Bronchial epithelial cell (primary cell): ENCODE measurements around the gene NDUFV1. TPM values are rescaled to one million over a fixed set of nuclear protein-coding genes. Genes with fewer than 3 reads are reported as not detected.
"Not testable (repeated sequence)": the region's sequence is repeated elsewhere in the genome, so short reads cannot be mapped to it uniquely, and the experiment has no call there.

ENCODE experiments used
- DNase-seq: peaks from one replicate; pipeline ENCODE4 v3.0.0-alpha.2; 2010; ENCODE audit warnings: low read depth
- FAIRE-seq: peaks from 2 replicates; lab custom pipeline; 2011; peaks lifted over from hg19 to GRCh38; lab: Jason Lieb, UNC
- H3K27me3 ChIP-seq: 2 replicates; pipeline ENCODE4 v1.5.1; 2011; ENCODE audit warnings: low read length; ENCODE audit not compliant: control insufficient read depth, insufficient read depth
- H3K36me3 ChIP-seq: 2 replicates; pipeline ENCODE4 v1.5.1; 2011; ENCODE audit warnings: low read length; ENCODE audit not compliant: control insufficient read depth, insufficient read depth
- H3K4me3 ChIP-seq: 2 replicates; pipeline ENCODE4 v1.5.1; 2011; ENCODE audit warnings: mild to moderate bottlenecking, low read depth, low read length, control low read depth
- total RNA-seq: library from RNA; depleted of rRNA; stranded (reverse); fragments of >200 nt; gene quantifications from 2 replicates; pipeline ENCODE4 v1.2.1, GENCODE V29; 2014
- TF ChIP-seq, protein P1 (sequence below): IDR thresholded peaks from 2 replicates; pipeline ENCODE4 v1.5.1; 2011; ENCODE audit warnings: mild to moderate bottlenecking, moderate library complexity, low read length, control low read depth, inconsistent platforms; ENCODE audit not compliant: insufficient read depth, severe bottlenecking

NDUFV1 gene
- total RNA-seq, 1 donor from 2014 or later: 252 TPM

DNA sequence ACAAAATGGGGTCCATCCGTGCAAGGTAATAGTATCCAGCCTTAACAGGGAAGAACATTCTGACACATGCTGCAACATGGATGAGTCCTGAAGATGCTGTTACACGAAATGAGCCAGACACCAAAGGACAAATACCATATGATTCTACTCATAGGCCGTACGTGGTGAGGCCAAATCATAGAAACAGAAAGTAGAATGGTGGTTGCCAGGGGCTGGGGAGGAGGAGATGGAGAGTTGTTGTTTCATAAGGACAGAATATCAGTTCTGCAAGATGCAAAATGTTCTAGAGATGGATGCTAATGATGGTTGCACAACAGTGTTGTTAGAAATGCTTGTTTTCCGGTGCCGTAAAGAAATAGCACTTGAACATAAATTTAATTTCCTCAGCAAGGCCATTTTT, 30.2 kb downstream of the NDUFV1 start:
- no peak overlapping the region for H3K4me3 ChIP-seq
- TF ChIP-seq, protein P1, sequence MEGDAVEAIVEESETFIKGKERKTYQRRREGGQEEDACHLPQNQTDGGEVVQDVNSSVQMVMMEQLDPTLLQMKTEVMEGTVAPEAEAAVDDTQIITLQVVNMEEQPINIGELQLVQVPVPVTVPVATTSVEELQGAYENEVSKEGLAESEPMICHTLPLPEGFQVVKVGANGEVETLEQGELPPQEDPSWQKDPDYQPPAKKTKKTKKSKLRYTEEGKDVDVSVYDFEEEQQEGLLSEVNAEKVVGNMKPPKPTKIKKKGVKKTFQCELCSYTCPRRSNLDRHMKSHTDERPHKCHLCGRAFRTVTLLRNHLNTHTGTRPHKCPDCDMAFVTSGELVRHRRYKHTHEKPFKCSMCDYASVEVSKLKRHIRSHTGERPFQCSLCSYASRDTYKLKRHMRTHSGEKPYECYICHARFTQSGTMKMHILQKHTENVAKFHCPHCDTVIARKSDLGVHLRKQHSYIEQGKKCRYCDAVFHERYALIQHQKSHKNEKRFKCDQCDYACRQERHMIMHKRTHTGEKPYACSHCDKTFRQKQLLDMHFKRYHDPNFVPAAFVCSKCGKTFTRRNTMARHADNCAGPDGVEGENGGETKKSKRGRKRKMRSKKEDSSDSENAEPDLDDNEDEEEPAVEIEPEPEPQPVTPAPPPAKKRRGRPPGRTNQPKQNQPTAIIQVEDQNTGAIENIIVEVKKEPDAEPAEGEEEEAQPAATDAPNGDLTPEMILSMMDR: no peak
- H3K27me3 ChIP-seq: no peaks in the 10 kb centered on the region
- H3K36me3 ChIP-seq: no peaks in the 10 kb centered on the region
- DNase-seq: no peak
- no peak for FAIRE-seq

DNA sequence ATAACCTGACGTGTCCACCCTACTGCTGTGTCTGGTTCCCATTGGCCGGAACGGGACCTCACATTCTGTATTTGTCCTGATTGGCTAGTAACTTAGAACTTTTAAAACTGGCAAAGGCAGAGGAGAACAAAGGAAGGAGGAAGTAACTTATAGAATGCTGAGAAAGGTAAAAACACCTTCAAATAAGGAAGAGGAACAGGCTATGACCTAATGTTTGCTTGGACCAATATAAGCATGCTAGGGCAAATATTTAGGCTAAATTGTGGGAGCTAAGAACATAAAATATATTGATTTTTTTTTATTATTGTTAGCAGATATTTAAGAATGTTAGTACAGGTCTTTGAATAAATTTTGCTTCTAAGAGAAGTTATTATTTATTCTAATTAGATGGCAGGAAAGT, 30.7 kb downstream of the NDUFV1 start:
- not testable (repeated sequence) for DNase-seq, H3K4me3 ChIP-seq, H3K27me3 ChIP-seq, FAIRE-seq, H3K36me3 ChIP-seq

DNA sequence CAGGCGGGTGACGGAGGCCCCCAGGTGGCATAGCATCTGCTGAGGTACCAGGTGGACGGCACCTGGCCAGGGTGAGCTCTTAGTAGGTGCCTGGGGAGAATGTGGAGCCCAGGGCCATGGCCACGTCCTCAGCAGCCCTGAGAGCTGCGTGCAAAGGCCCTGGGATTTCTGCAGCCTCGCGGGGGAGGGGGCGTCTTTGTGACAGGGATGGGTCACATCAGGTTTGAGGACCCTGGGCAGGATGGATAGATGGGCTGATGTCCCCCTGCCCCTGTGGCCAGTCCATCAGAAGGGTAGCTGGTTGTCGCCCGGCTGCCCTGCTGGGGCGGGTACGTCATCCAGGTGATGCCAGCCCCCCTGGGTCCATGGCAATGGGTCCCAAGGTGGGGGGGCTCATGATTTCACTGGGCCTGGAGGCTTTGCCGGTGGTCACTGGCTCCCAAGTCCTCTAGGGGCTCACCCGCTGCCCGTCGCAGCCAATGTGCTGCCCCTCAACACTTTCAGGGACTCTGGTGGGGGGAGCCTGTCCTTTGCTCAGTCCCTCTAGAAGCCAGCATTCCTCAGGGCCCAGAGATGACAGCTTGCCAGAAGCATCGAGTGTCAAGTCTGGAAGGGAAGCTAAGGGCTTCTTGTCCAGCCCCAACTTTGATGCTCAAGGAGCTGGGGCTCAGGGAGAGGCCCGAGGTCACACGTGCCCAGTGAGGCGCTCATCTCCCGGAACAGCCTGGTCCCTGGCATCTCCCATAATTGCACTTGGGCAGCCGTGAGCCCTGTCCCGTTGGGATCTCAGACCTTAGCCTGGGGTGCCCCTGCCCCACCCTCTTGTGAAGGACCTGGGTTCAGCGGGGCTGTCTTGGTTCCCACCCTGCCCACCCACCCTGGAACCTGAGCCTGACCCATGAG, 32.0 kb downstream of the NDUFV1 start:
- no peaks in the 10 kb centered on the region for H3K27me3 ChIP-seq
- no peak for FAIRE-seq
- TF ChIP-seq, protein P1: no peak

DNA sequence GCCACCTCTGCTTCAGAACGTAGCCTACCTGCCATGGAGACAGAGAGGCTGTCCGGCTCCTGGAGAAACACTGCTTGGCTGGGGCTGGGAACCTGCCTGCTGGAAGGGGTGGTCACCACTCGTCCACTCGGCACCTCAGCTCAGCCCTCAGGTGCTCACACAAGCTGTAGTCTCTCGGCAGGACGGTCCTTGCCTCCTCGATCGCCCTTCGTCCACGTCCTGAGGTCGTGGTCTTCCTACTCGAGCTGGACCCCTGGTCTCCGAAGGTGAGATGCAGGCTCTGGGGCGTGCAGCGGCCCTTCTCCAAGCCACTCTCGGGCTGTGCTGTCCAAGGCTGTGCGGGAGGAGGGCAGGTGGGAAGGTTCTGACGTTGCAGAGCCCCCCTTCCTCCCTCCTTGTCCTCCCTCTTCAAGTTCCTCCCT, 32.7 kb downstream of the NDUFV1 start, which contains the start of gene TBX10:
Gene TBX10 (minus strand): TSS at position 326 of the 422 bp plus-strand sequence. CDS start 291 bp downstream, at position 35.
- TF ChIP-seq, protein P1: no peak

More for the DNA sequence above, 32.0 kb downstream of the NDUFV1 start:
- Histone ChIP-seq H3K36me3 (no peaks in the 10 kb centered on the region), H3K4me3 (no peak overlapping the region)
- no peak for DNase-seq

DNA sequence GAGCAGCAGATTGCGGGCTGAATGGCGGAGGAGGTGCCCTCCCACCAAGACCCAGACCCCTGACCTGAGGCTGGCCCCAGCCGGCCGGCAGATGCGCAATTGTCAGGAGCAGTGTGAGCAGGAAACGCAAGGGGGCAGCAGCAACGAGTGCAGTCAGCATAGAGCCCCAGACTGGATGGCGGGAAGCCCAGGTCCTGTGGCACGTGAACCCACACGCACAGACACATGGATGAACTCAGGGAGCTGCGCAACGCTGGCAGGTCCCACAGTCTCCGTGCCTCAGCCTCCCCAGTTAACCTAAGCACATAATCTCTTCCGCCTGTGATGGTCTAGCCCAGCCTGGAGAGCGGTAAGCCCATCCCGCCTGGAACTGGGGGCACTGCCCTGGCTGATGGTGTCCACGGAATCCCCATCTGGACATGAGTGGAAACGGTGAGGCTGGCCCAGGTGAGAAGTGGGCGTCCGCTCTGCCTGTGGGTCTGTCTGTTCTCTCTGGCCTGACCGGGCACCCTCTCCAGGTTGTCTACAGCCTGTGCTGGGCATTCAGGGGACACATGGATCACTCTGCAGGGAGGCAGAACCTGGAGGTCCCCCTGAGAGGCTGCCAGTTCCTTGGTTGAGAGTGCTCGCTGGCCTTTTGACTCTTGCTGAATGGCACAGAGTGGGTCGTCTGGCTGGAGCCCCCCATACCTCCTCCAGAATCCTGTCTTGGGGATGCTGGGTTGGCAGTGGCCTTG, 33.5 kb downstream of the NDUFV1 start:
- FAIRE-seq (no peak), DNase-seq (peak; percentile 23)
- Histone ChIP-seq H3K27me3 (no peaks in the 10 kb centered on the region), H3K36me3 (no peaks in the 10 kb centered on the region), H3K4me3 (no peak overlapping the region)
- TF ChIP-seq, protein P1: peak; percentile 89

More for the DNA sequence above, 32.7 kb downstream of the NDUFV1 start, which contains the start of gene TBX10:
- no peak for FAIRE-seq
- Histone ChIP-seq H3K36me3 (no peaks in the 10 kb centered on the region), H3K4me3 (no peak within 1 kb of the TSS), H3K27me3 (no peaks in the 10 kb centered on the region)
- no peak for DNase-seq
